Inflammatory macrophage treated with lipopolysaccharide for 4 hours (primary cell): Measurements from ENCODE around the gene TMEM191C.
"Not testable (repeated sequence)": the region's sequence is repeated elsewhere in the genome, so short reads cannot be mapped to it uniquely, and the experiment has no call there.

Experiments used
- DNase-seq: peaks from one replicate; pipeline ENCODE4 v3.0.0-alpha.2; 2020

The TMEM191C gene

DNA sequence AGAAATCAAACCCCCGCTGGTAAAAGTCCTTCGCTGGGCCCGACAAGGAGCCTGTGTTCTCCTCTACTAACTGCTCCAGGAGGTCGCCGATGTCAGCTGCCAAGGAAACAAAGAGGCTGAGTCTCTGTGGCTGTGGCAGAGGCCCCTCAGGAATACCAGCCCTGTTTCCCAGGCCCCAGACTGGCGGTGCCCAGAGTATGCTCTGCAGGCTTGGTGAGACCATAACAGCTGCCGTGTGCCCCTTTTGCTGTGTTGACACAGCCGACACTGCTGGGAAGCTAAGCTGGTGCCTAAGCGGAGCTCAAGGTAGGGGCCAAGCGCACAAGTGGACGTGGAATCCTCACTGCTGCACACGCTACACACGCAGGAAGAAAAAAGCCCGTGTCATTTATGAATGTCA is 16.9 kb downstream of the TMEM191C start:
- DNase-seq = not testable (repeated sequence)

- DNase-seq = not testable (repeated sequence)
These were observed 20.5 kb downstream of the TMEM191C start for GRCh38 chr22:21487723-21488122.

DNA sequence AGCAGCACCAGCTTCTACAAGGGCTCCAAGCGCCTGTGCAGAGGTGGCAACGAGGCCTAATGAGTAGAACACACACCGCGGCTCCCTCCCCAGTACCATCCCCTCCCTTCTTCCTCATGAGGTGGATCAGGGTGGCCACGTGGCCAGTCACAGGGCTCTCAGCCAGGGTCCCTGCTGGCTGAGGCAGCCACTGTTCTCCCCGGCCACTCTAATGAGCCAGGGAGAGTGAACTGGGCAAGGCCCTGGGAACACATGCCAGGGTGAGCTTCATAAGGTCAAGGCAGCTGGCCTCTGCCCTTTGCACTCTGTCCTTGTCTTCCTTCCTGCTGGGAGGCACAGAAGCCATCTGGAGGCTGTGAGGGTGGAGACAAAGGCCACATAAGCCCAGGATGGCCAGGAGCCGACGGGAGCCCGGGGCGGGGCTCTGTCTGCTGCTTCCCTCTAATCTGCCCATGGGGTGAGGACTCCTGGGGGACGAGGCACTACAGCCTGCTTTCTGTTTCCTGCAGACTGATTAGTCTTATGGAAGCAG is 22.0 kb downstream of the TMEM191C start:
- DNase-seq = not testable (repeated sequence)

DNA sequence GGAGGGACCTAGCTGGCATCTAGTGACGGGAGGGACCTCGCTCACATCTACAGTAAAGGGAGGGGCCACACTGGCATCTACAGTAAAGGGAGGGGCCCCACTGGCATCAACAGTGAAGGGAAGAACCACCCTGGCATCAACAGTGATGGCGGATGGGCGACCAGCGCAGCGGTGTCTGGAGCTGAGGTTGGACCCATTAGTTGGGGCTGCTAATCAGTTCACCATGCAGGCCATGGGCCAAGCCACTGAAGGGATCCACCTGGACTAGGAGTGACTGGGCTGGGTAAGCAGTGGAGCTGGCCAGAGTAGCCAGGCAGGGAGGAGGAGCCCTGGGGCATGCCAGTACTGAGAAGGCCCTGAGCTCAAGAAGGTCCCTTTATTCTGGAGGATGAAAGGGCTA is 23.4 kb downstream of the TMEM191C start:
- not testable (repeated sequence) for DNase-seq

GRCh38 chr22:21492271-21492670 is 25.1 kb downstream of the TMEM191C start:
- not testable (repeated sequence) for DNase-seq

DNA sequence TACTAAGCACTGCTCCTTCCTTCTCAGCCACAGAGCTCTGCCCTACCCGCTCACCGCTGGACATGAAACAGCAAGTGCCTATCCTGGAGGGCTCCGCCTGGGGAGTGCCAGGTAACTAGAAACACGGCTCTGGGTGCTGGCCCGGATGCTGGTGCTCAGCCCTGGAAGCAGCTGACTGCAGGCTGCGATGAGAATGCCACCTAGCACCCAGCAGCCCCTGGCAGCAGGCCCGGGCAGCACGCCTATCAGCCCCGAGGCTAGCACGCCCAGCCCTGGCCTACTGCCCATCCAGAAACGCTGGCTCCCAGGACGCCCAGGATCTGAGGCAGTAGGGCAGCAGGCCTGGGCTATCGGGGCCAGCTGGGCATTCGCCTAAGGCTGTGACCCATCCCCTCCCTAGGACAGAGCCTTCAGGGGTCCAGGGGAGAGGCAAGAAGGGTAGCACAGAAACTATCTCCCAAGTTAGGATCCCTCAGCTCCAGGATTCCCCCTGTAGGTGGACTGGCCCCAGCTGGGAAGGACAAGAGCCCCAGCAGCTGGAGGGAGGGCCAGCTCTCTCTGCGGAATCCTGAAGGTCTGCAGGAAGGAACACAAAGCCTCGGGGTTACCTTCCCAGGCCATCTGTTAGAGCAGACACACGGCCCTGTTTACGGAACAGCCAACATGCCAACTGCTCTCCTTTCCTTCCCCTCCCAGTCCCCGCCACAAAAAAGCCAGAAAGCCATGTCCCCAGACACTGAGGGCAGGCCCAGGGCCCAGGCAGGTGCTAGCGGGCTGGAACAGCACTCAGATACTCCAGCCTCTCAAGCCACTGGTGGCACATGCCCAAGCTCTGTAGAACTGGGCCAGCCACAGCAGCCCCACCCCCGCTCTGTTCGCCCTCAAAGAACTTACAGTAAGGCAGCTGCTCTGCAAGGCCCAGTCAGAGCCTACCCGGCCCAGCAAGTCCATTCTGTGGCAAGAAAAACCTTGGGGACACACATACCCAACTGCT is 26.9 kb downstream of the TMEM191C start:
- DNase-seq = not testable (repeated sequence)

DNA sequence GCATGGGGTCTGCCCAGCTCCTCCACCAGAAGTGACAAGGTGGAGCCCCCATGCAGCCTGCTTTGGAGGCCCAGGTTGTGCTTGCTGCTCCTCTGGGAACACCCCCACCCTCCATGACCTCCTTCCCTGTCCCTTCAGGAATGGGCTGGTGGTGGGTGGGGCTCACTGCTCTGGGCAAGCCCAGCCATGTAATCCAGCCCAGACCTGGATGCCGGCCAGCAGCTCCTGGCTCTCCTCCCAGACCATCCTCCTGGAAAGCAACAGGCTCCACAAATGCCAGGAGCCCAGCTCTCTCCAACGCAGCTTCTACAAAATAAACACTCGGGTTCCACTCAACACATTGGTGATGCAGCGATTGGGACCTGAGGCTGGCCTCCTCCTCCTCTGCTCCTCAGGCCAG is 30.8 kb downstream of the TMEM191C start:
- not testable (repeated sequence) for DNase-seq

- not testable (repeated sequence) for DNase-seq
These were observed 31.3 kb downstream of the TMEM191C start for GRCh38 chr22:21498489-21498888.

DNA sequence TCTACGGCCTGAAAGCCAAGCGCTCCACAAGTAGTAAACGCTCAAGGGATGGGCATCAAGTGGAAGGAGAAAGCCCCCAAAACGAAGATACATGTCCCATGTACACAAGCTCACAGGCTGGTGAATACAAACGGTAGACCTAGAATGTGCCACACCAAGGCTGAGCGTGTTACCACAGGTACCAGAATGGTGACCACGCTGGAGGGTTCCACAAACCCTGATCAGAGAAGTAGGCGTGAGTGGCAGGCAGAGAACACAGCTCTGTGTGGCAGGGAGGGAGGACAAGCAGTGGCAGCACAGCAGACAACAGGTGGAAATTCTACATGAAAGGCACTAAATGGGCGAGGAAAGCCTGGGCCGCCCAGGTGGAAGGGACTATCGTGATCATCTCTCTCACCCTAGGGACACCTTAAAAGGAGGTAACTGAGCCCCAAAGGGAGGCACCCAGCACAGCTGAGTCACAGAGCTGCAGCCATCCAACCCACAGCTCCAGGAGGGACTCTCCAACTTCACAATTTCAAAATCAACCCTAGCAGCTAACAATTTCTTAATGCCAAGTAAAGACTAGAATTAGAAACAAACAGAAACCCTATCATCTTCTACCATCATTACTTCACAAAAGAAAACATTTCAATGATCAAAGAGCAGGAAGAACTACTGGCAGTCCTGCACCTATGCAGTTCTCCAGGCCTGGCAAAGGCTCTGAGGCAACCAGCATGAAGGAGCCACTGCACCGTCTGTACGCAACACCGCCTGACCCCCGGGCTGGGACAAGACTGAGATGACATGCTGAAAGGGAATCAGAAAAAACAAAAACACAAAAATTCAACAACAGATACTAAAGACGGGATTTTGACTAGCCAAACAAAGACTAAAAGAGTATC is 32.7 kb downstream of the TMEM191C start:
- not testable (repeated sequence) for DNase-seq

DNA sequence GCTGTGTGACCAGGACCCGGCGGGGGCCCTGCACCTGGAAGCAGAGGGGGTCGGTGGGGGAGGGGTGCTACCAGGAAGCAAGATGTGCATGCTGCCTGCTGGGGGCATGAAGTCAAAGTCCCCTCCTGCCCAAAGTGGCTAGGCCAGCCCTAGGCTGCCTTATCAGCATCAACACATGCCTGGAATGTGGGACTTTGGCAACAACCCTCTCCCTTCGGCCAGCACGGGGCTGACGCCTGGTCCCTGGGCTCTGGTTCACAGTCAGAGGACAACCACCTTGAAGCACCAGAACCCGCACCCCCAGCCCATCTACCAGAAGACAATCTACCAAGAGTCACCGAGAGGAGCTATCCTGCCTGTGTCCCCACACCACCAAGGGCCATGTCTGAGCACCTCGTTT is 43.2 kb downstream of the TMEM191C start:
- DNase-seq = not testable (repeated sequence)

DNA sequence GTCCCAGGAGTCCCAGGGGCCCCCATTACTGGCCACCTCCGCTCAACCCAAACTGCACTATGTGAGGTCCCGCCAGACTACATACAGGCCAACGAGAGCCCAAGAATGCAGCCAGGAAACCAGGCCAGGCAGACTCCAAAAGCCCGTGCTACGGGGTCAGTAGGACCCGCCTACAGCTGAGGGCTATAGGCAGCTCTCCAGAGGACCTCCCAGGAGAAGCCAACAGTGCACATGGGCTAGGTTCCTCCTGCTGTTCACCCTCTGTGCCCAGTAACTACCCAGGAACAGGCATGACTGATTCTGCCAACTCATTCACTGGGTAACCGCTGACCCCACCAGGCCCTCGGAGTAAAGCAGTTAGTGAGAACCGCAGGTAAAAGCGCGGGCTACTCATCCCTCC is 44.8 kb downstream of the TMEM191C start:
- not testable (repeated sequence) for DNase-seq

DNA sequence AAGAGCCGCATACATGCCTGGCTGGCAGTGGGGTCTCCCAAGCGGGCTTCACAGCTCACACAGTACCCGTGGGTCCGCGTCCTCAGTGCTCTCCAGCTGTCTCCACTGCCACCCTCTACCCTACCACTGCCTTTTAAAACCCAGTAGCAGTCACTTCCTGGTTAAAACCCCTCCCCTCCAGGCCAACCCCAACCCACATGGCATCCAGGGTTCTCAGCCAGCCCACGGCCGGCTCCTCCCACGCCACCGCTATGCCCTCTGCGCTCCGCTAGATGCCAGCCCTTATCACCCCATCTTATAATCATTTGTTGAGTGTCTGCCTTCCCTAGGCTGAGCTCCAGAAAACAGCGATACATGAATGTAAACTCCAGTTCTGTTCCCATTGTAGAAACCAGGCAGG is 46.9 kb downstream of the TMEM191C start:
- not testable (repeated sequence) for DNase-seq

GRCh38 chr22:21515234-21515633 is 48.0 kb downstream of the TMEM191C start:
- DNase-seq = not testable (repeated sequence)

- not testable (repeated sequence) for DNase-seq
These were observed 49.3 kb downstream of the TMEM191C start for GRCh38 chr22:21516522-21516921.

GRCh38 chr22:21516970-21517764 is 50.0 kb downstream of the TMEM191C start:
- DNase-seq = not testable (repeated sequence)
